GM12801 (cell line): Measurements from ENCODE around the gene RNASE7.

Experiments used
- CTCF ChIP-seq: IDR thresholded peaks from one replicate; pipeline ENCODE4 v1.5.1; 2011; ENCODE audit warnings: control low read depth; ENCODE audit not compliant: insufficient read length; ENCODE audit errors: extremely low read depth

The RNASE7 gene

DNA sequence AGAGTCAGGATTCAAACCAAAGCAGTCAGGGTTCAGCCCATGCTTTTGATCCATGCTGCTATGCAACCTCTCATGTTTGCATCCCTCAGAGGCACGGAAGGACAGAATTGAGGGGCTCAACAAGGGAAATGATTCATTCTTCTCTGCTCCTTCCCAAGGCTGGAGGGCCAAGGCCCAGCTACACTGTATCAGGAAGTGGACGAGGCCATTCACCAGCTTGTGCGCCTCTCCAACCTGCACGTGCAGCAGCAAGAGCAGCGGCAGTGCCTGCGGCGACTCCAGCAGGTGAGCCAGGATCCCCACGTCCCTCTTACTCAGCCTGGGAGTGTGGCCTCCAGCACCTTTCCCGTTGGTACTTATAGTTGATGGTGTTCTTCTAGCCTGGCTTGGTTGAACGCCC lies 36.6 kb downstream of the RNASE7 start:
- no peak for TF ChIP-seq CTCF

DNA sequence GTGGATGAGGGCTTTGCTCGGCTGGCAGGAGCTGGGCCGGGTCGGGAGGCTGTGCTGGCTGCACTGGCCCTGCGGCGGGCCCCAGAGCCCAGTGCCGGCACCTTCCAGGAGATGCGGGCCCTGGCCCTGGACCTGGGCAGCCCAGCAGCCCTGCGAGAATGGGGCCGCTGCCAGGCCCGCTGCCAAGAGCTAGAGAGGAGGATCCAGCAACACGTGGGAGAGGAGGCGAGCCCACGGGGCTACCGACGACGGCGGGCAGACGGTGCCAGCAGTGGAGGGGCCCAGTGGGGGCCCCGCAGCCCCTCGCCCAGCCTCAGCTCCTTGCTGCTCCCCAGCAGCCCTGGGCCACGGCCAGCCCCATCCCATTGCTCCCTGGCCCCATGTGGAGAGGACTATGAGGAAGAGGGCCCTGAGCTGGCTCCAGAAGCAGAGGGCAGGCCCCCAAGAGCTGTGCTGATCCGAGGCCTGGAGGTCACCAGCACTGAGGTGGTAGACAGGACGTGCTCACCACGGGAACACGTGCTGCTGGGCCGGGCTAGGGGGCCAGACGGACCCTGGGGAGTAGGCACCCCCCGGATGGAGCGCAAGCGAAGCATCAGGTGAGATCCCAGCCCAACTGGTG lies 39.5 kb downstream of the RNASE7 start:
- TF ChIP-seq CTCF, result no peak

DNA sequence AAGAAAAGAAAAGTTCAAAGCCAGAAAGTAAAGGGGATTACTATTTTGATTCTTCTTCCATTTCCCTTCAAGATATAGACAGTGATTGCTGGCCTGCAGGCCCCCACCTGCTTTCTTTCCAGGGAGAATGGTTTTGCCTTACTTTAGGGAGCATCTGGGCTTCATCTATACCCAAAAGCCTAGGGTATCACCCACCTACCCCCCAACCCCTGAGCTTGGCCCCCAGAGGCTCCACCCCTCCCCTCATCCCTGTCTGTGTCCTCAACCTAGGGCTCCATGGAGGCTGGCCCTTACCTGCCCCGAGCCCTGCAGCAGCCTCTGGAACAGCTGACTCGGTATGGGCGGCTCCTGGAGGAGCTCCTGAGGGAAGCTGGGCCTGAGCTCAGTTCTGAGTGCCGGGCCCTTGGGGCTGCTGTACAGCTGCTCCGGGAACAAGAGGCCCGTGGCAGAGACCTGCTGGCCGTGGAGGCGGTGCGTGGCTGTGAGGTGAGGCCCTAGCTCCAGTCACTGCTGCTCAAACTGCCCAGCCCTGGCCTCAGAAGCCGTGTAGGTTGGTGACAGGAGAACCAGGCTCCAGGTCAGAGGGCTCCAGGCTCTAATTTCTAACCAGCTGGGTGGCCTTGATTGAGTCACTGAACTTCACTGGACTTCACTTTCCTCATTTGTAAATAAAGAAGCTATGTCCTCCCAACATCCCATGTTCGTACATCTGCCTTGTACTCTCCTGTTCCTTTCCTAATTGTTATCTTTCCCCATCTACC lies 41.6 kb downstream of the RNASE7 start:
- no peak for TF ChIP-seq CTCF

- no peak for TF ChIP-seq CTCF
Observed at GRCh38 chr14:21084396-21084795, 42.2 kb downstream of the RNASE7 start.

GRCh38 chr14:21084998-21085853 lies 43.1 kb downstream of the RNASE7 start:
- TF ChIP-seq CTCF, result no peak

DNA sequence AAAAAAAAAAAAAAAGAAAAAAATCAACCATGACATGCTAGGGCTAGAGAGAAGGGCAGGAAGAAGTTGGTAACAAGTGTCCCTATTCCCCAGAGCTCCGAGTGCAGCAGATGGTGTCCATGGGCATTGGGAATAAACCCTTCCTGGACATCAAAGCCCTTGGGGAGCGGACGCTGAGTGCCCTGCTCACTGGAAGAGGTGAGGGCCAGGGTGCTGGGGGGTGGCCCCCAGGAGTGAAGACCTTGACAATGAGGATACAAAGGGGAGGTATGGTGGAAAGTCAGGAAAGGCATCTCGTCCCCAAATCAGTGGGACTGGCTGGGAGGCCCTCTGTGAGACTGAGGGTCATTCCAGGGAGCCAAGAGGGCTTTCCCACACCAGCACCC lies 44.7 kb downstream of the RNASE7 start:
- TF ChIP-seq CTCF, result no peak
